NCI-H345 treated with DMSO at 0.1 percent for 48 hours (cell line): ENCODE data around the gene DNMT3A.
"Not testable (repeated sequence)": the region's sequence is repeated elsewhere in the genome, so short reads cannot be mapped to it uniquely, and the experiment has no call there.

Experiments
- DNase-seq: peaks from one replicate; lab custom pipeline; 2025; ENCODE audit not compliant: unreplicated experiment; lab: John Stamatoyannopoulos, UW

The DNMT3A gene

GRCh38 chr2:25215948-25216679 lies 125.6 kb downstream of the DNMT3A start:
- DNase-seq = no peak

GRCh38 chr2:25215232-25215631 lies 126.5 kb downstream of the DNMT3A start:
- DNase-seq = no peak

- DNase-seq = no peak
Measured at GRCh38 chr2:25213229-25213628, 128.5 kb downstream of the DNMT3A start.

- DNase-seq = not testable (repeated sequence)
Measured at GRCh38 chr2:25210923-25211322, 130.8 kb downstream of the DNMT3A start.

- no peak for DNase-seq
Measured at GRCh38 chr2:25207078-25207545, 134.6 kb downstream of the DNMT3A start.

- no peak for DNase-seq
Measured at GRCh38 chr2:25204190-25204838, 137.4 kb downstream of the DNMT3A start.

GRCh38 chr2:25202275-25202674 lies 139.4 kb downstream of the DNMT3A start:
- no peak for DNase-seq

GRCh38 chr2:25201794-25202193 lies 139.9 kb downstream of the DNMT3A start:
- DNase-seq = no peak

- no peak for DNase-seq
Measured at GRCh38 chr2:25201265-25201664, 140.5 kb downstream of the DNMT3A start.

GRCh38 chr2:25198576-25198975 lies 143.1 kb downstream of the DNMT3A start:
- DNase-seq = no peak

GRCh38 chr2:25198209-25198525 lies 143.6 kb downstream of the DNMT3A start:
- DNase-seq = no peak

GRCh38 chr2:25197336-25198208 lies 144.2 kb downstream of the DNMT3A start:
- DNase-seq = no peak

GRCh38 chr2:25194576-25195122 lies 147.1 kb downstream of the DNMT3A start:
- no peak for DNase-seq

GRCh38 chr2:25190536-25190935 lies 151.2 kb downstream of the DNMT3A start:
- DNase-seq = peak; percentile 57

- no peak for DNase-seq
Measured at GRCh38 chr2:25188405-25188804, 153.3 kb downstream of the DNMT3A start.

- no peak for DNase-seq
Measured at GRCh38 chr2:25187729-25188350, 153.9 kb downstream of the DNMT3A start.

- DNase-seq = no peak
Measured at GRCh38 chr2:25184254-25184653, 157.5 kb downstream of the DNMT3A start.

GRCh38 chr2:25178976-25179375 lies 162.7 kb downstream of the DNMT3A start:
- no peak for DNase-seq
